Measurements from ENCODE around the gene VAPA.

Gene VAPA

GRCh38 chr18:9950289-9951016 is 36.6 kb downstream of the VAPA start:
- no peak overlapping the region for H3K4me3 ChIP-seq (ENCODE audit: low read depth, low read length, poor library complexity, severe bottlenecking)
- H3K9me3 ChIP-seq (ENCODE audit: low read length): no peaks in the 10 kb centered on the region
- no peaks in the 10 kb centered on the region for H3K9me2 ChIP-seq (ENCODE audit: low read depth, low read length)
- H3K36me3 ChIP-seq (ENCODE audit: insufficient read depth, low read length): peaks cover 90% of the 10 kb centered on the region
- H3K27me3 ChIP-seq (ENCODE audit: insufficient read depth, low read length): no peaks in the 10 kb centered on the region
- H2AFZ ChIP-seq (ENCODE audit: low read length): no peak overlapping the region
- H3K27ac ChIP-seq (ENCODE audit: low read depth, low read length, poor library complexity, severe bottlenecking): no peak overlapping the region
- peaks cover 4% of the 10 kb centered on the region; the same call in 1 of the 2 replicates for H3F3A ChIP-seq (ENCODE audit: insufficient read depth, low read length)
- no peak overlapping the region for H3K9ac ChIP-seq (ENCODE audit: low read length)
- H3K4me2 ChIP-seq (ENCODE audit: low read length): no peak overlapping the region
- H3K79me2 ChIP-seq (ENCODE audit: insufficient read depth, low read length): no peaks in the 10 kb centered on the region
- no peaks in the 10 kb centered on the region for H3K4me1 ChIP-seq (ENCODE audit: insufficient read depth, low read length, severe bottlenecking)
- H4K20me1 ChIP-seq (ENCODE audit: insufficient read depth, low read length): no peaks in the 10 kb centered on the region
- TF ChIP-seq EZH2 (IDR thresholded peaks at IDR 0.05; ENCODE audit: borderline replicate concordance, low read length) (no peak), CTCF (IDR thresholded peaks at IDR 0.05; ENCODE audit: low read length) (no peak)

- no peaks in the 10 kb centered on the region for H3K9me2 ChIP-seq (ENCODE audit: low read depth, low read length)
- peaks cover 4% of the 10 kb centered on the region; the same call in 1 of the 2 replicates for H3F3A ChIP-seq (ENCODE audit: insufficient read depth, low read length)
- H3K36me3 ChIP-seq (ENCODE audit: insufficient read depth, low read length): peaks cover 90% of the 10 kb centered on the region
- no peak overlapping the region for H3K4me2 ChIP-seq (ENCODE audit: low read length)
- no peaks in the 10 kb centered on the region for H3K9me3 ChIP-seq (ENCODE audit: low read length)
- H3K27ac ChIP-seq (ENCODE audit: low read depth, low read length, poor library complexity, severe bottlenecking): no peak overlapping the region
- H3K27me3 ChIP-seq (ENCODE audit: insufficient read depth, low read length): no peaks in the 10 kb centered on the region
- H3K79me2 ChIP-seq (ENCODE audit: insufficient read depth, low read length): no peaks in the 10 kb centered on the region
- H3K4me1 ChIP-seq (ENCODE audit: insufficient read depth, low read length, severe bottlenecking): no peaks in the 10 kb centered on the region
- no peaks in the 10 kb centered on the region for H4K20me1 ChIP-seq (ENCODE audit: insufficient read depth, low read length)
- TF ChIP-seq EZH2 (IDR thresholded peaks at IDR 0.05; ENCODE audit: borderline replicate concordance, low read length) (no peak), CTCF (IDR thresholded peaks at IDR 0.05; ENCODE audit: low read length) (peak; percentile 84)
- H2AFZ ChIP-seq (ENCODE audit: low read length): no peak overlapping the region
- H3K9ac ChIP-seq (ENCODE audit: low read length): no peak overlapping the region
- H3K4me3 ChIP-seq (ENCODE audit: low read depth, low read length, poor library complexity, severe bottlenecking): no peak overlapping the region
These were observed 37.4 kb downstream of the VAPA start for GRCh38 chr18:9951022-9951859.

- Histone ChIP-seq H3K9me3 (ENCODE audit: low read length) (no peaks in the 10 kb centered on the region), H2AFZ (ENCODE audit: low read length) (no peak overlapping the region), H3K36me3 (ENCODE audit: insufficient read depth, low read length) (peaks cover 75% of the 10 kb centered on the region), H3K4me2 (ENCODE audit: low read length) (no peak overlapping the region), H3K79me2 (ENCODE audit: insufficient read depth, low read length) (no peaks in the 10 kb centered on the region), H4K20me1 (ENCODE audit: insufficient read depth, low read length) (no peaks in the 10 kb centered on the region), H3K4me3 (ENCODE audit: low read depth, low read length, poor library complexity, severe bottlenecking) (no peak overlapping the region), H3K27me3 (ENCODE audit: insufficient read depth, low read length) (no peaks in the 10 kb centered on the region), H3K9ac (ENCODE audit: low read length) (no peak overlapping the region), H3K9me2 (ENCODE audit: low read depth, low read length) (no peaks in the 10 kb centered on the region), H3K27ac (ENCODE audit: low read depth, low read length, poor library complexity, severe bottlenecking) (no peak overlapping the region), H3F3A (ENCODE audit: insufficient read depth, low read length) (peaks cover 4% of the 10 kb centered on the region; the same call in 1 of the 2 replicates), H3K4me1 (ENCODE audit: insufficient read depth, low read length, severe bottlenecking) (no peaks in the 10 kb centered on the region)
- TF ChIP-seq CTCF (IDR thresholded peaks at IDR 0.05; ENCODE audit: low read length) (no peak), EZH2 (IDR thresholded peaks at IDR 0.05; ENCODE audit: borderline replicate concordance, low read length) (no peak)
These were observed 39.0 kb downstream of the VAPA start for GRCh38 chr18:9952633-9953416.

All from OCI-LY1 (cell line).